GM18502 (cell line): ENCODE results near the gene NPDC1.
"Not testable (repeated sequence)": the region's sequence is repeated elsewhere in the genome, so short reads cannot be mapped to it uniquely, and the experiment has no call there.

Experiments
- ATAC-seq: cut with Tn5 transposase; IDR thresholded peaks from one replicate; pipeline ENCODE4 v1.9.1; 2021; ENCODE audit warnings: mild to moderate bottlenecking; ENCODE audit not compliant: unreplicated experiment, poor library complexity

The NPDC1 gene

GRCh38 chr9:137014776-137015539 lies 31.0 kb downstream of the NPDC1 start:
- ATAC-seq, result no peak

GRCh38 chr9:137014166-137014565 lies 31.8 kb downstream of the NPDC1 start:
- no peak for ATAC-seq

GRCh38 chr9:137013571-137013940 lies 32.4 kb downstream of the NPDC1 start:
- ATAC-seq, result no peak

- ATAC-seq, result no peak
Measured at GRCh38 chr9:137012694-137013570, 33.0 kb downstream of the NPDC1 start.

- ATAC-seq, result no peak
Measured at GRCh38 chr9:137011907-137012675, 33.9 kb downstream of the NPDC1 start.

- no peak for ATAC-seq
Measured at GRCh38 chr9:137011156-137011555, 34.8 kb downstream of the NPDC1 start.

GRCh38 chr9:137009938-137010732 lies 35.8 kb downstream of the NPDC1 start:
- no peak for ATAC-seq

- no peak for ATAC-seq
Measured at GRCh38 chr9:137009217-137009616, 36.8 kb downstream of the NPDC1 start.

GRCh38 chr9:137008312-137008711 lies 37.7 kb downstream of the NPDC1 start:
- no peak for ATAC-seq

GRCh38 chr9:137007816-137008270 lies 38.1 kb downstream of the NPDC1 start:
- ATAC-seq, result no peak

GRCh38 chr9:137007108-137007815 lies 38.7 kb downstream of the NPDC1 start:
- no peak for ATAC-seq

GRCh38 chr9:137006116-137007003 lies 39.6 kb downstream of the NPDC1 start:
- no peak for ATAC-seq

GRCh38 chr9:137004285-137004684 lies 41.7 kb downstream of the NPDC1 start:
- not testable (repeated sequence) for ATAC-seq

GRCh38 chr9:137002646-137003041 lies 43.3 kb downstream of the NPDC1 start:
- no peak for ATAC-seq

GRCh38 chr9:137001857-137002645 lies 43.9 kb downstream of the NPDC1 start:
- ATAC-seq, result no peak

GRCh38 chr9:137000177-137000930 lies 45.6 kb downstream of the NPDC1 start:
- ATAC-seq, result peak; percentile 62

- no peak for ATAC-seq
Measured at GRCh38 chr9:136997830-136998234, 48.1 kb downstream of the NPDC1 start.
